ENCODE data around the gene RBPMS2.
A peak's percentile ranks its signal among the peaks of the same experiment; 100 is the strongest.
"Not testable (repeated sequence)": the region's sequence is repeated elsewhere in the genome, so short reads cannot be mapped to it uniquely, and the experiment has no call there.

Gene RBPMS2

DNA sequence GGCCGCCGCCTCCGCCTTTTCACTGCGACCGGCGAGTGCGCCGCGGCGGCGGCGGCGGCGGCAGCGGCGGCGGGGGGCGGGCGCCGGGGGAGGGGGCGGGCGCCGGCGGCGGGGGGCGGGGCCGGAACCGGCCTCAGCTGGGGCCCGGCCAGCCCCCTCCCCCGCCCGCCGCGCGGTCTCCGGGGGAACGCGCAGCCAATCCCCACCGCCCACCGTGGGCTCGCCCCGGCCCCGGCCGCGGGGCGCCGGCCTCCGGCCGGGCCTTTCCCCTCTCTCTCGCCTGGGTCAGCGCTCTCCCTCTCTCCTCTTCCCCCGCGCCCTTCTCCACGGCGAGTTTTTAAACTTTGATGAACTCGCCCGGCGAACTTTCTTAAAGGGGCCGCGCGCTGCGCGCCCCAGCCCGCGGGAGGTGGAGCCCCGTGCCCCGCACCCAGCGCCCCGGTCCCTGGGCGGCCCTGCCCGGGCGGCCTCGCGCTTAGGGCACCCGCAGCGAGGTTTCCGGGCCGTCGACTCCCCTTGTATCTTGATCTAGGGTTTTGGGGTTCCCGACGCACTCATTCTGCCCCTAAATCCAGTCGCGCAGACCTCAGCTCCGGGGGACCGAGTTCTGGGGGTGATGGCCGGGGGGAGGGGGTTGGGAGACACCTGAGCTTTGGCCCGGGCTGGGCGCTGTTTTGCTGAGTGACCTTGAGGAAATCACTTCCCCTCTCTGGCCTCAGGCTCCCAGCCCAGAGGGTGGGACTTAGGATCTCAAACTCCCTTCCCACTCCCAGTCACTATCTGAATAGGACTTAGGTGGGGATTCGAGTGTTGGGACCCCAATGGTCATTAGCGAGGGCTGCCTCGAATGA, at the start of gene RBPMS2:
Gene RBPMS2, minus strand, starts transcription at position 39 of the 851 bp plus-strand sequence. CDS start 270 bp downstream, outside the sequence.
- POLR2A ChIA-PET: no interaction called here
- peak; percentile 68 for DNase-seq (ENCODE audit: extremely low spot score)
- CTCF ChIA-PET: interaction anchor here (9.2 kb wide), 1 partner anchor 34 kb away, joined by 51 read pairs; no protein-coding TSS in a partner anchor
- TF ChIP-seq, protein P1, sequence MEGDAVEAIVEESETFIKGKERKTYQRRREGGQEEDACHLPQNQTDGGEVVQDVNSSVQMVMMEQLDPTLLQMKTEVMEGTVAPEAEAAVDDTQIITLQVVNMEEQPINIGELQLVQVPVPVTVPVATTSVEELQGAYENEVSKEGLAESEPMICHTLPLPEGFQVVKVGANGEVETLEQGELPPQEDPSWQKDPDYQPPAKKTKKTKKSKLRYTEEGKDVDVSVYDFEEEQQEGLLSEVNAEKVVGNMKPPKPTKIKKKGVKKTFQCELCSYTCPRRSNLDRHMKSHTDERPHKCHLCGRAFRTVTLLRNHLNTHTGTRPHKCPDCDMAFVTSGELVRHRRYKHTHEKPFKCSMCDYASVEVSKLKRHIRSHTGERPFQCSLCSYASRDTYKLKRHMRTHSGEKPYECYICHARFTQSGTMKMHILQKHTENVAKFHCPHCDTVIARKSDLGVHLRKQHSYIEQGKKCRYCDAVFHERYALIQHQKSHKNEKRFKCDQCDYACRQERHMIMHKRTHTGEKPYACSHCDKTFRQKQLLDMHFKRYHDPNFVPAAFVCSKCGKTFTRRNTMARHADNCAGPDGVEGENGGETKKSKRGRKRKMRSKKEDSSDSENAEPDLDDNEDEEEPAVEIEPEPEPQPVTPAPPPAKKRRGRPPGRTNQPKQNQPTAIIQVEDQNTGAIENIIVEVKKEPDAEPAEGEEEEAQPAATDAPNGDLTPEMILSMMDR (IDR thresholded peaks at IDR 0.05; ENCODE audit: control extremely low read depth, extremely low read depth, low read depth, missing control alignments): no peak

DNA sequence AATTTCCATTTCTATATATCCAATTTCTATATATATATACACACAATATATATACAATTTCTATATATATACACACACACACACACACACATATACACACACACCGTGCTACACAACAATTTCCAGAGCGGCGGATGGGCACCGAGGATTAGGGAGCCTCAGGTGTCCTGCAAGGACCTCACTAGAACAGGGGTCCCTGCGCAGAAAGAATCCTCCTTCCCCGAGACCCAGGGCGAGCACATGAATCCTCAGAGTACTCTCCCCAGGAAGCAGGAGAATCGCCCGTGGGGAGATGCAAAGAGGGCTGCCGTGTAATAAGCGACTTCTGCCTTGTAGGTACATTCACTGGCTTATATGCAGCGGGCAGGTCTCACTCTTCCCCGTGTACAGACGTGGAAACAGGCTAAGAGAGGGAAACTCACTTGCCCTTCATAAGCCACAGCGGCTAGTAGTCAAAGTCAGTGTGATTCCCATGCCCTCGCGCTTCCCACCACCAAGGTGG, 49.6 kb upstream of the RBPMS2 start:
- TF ChIP-seq, protein P1 (IDR thresholded peaks at IDR 0.05; ENCODE audit: control extremely low read depth, extremely low read depth, low read depth, missing control alignments): no peak
- ChIA-PET POLR2A (interaction anchor here (0.6 to 1.1 kb wide), 4 partner anchors 9 to 477 kb away, joined by 3 to 11 read pairs (median 4); no protein-coding TSS in a partner anchor), CTCF (interaction anchor here (0.9 to 2.3 kb wide), 4 partner anchors 11 to 81 kb away, joined by 4 to 12 read pairs (median 10); no protein-coding TSS in a partner anchor)
- no peak for DNase-seq (ENCODE audit: extremely low spot score)

DNA sequence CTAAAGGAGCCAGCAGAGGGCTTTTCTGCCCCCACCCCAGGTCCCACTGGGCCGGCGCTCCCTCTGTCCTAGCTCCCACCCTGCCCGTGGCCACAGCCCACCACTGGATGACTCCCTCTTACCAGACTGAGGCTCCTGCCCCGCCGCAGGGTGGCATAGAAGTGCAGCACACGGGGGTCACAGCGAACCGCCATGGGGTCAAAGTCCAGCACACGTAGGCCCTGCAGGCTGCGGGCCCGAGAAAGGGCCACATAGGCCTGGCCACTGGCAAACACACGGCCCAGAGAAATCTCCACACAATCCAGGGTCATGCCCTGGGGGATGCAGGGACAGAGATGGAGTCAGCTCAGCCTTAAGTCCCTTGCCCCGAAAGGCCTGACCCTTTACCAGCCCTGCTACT, 41.1 kb upstream of the RBPMS2 start:
- no peak for DNase-seq (ENCODE audit: extremely low spot score)
- POLR2A ChIA-PET: interaction anchor here (0.9 kb wide), 1 partner anchor 9 kb away, joined by 3 read pairs; the partner anchor contains the start of gene PIF1

DNA sequence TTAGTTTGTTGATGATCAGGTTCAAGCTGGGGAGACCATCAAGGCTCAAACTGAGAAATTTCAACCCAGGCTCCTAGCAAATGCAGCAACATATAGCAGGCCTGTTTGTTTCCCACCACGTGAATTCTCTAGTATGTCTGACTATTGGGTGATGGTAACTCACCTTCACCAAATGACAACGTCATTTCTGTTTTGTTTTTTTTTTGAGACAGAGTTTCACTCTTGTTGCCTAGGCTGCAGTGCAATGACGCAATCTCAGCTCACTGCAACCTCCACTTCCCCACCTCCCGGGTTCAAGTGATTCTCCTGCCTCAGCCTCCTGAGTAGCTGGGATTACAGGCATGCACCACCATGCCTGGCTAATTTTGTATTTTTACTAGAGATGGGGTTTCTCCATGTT, 39.6 kb upstream of the RBPMS2 start:
- DNase-seq (ENCODE audit: extremely low spot score); POLR2A ChIA-PET: not testable (repeated sequence)
- CTCF ChIA-PET: interaction anchor here (1.4 to 16.8 kb wide), 6 partner anchors 9 to 93 kb away, joined by 3 to 300 read pairs (median 6); no protein-coding TSS in a partner anchor

More for the DNA sequence above, 41.1 kb upstream of the RBPMS2 start:
- TF ChIP-seq, protein P1 (IDR thresholded peaks at IDR 0.05; ENCODE audit: control extremely low read depth, extremely low read depth, low read depth, missing control alignments): no peak
- CTCF ChIA-PET: interaction anchor here (1.1 to 16.8 kb wide), 4 partner anchors 19 to 80 kb away, joined by 3 to 300 read pairs (median 10); no protein-coding TSS in a partner anchor

DNA sequence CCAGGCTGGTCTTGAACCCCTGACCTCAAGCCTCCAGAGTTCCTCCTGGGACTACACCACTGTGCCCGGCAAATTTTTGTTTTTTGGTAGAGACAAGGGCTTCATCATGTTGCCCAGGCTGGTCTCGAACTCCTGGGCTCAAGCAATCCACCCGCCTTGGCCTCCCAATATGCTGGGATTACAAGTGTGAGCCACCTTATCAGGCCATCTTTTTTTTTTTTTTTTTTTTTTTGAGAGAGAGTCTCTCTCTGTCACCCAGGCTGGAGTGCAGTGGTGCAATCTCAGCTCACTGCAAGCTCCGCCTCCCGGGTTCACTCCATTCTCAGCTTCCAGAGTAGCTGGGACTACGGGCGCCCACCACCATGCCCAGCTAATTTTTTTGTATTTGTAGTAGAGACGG, 38.9 kb upstream of the RBPMS2 start:
- POLR2A ChIA-PET: interaction anchor here (0.7 kb wide), 1 partner anchor 130 kb away, joined by 3 read pairs; no protein-coding TSS in a partner anchor

DNA sequence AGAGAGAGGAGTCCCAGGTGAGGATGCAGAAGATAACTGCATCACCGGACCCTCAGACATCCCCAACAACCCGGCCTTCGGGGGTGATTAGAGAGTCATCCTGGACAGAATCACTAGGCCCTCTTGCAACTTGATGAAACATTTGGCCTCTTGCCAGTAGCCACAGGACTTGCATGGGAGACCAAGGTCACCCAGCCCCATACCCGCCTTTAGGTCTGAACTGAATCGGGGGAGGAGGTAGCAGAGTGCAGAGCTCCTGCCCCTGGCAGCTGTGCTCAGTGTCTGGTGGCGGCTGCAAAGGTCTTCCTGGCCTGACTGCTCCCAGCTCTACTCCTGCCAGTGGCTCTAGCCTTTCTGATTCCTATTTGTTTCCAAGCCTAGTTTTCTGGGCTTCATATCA, 37.7 kb upstream of the RBPMS2 start:
- no peak for DNase-seq (ENCODE audit: extremely low spot score)
- ChIA-PET CTCF (interaction anchor here (0.9 to 16.8 kb wide), 3 partner anchors 9 to 77 kb away, joined by 3 to 300 read pairs (median 13); no protein-coding TSS in a partner anchor), POLR2A (interaction anchor here (0.9 kb wide), 1 partner anchor 81 kb away, joined by 3 read pairs; no protein-coding TSS in a partner anchor)
- TF ChIP-seq, protein P1 (IDR thresholded peaks at IDR 0.05; ENCODE audit: control extremely low read depth, extremely low read depth, low read depth, missing control alignments): no peak

More for the DNA sequence above, 38.9 kb upstream of the RBPMS2 start:
- CTCF ChIA-PET: interaction anchor here (1.5 to 16.8 kb wide), 4 partner anchors 10 to 94 kb away, joined by 3 to 300 read pairs (median 8); no protein-coding TSS in a partner anchor
- DNase-seq (ENCODE audit: extremely low spot score): not testable (repeated sequence)

DNA sequence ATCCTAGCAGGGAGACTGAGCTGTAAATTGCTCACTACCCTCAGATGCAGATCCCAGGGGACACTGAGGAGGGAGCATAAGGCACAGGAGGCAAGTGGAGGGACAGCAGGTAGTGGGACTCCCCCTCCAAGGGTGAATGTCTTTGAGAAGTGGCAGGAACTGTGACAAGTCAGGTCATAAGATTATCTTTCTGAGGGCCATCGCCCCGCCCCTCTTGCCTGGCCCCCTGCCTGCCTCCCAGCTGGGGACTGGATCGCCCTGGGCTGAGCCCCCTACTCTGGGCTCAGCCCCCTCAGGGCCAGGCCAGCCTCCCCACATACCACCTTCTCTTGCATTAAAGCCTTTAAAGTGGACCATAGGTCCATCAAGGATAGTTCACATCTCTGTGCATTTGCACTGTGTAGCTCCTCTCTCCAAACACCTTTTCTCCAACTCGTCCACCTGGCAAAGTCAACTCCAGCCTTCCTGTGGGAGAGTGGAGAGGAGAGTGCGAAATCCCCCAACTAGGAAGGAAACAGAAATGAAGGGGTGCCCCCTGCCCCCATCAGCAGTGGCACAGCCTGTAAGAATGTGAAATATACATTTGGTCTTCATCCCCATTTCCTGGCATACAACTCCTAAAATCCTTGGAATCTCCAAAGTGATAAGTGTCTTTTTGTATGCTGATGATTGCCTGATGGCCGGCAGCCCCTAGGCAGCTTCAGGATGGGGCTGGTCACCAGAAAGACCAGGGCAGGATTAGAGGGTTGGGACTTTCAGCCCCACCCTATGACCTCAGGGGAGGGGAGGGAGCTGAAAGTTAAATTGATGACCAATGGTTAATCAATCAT, 35.3 kb upstream of the RBPMS2 start:
- DNase-seq (ENCODE audit: extremely low spot score): no peak
- POLR2A ChIA-PET: no interaction called here
- CTCF ChIA-PET: interaction anchor here (0.6 to 16.8 kb wide), 39 partner anchors 8 to 268 kb away, joined by 3 to 300 read pairs (median 5); partner anchors contain the start of gene PIF1
- TF ChIP-seq, protein P1 (IDR thresholded peaks at IDR 0.05; ENCODE audit: control extremely low read depth, extremely low read depth, low read depth, missing control alignments): no peak

Data from GM10248 (cell line).